K562 (cell line): ENCODE measurements around the gene TACC3. TPM values are rescaled to one million over a fixed set of nuclear protein-coding genes. Genes with fewer than 3 reads are reported as not detected.

Experiments
- CBFA2T3 ChIP-seq: fragments of 450-650 bp; IDR thresholded peaks from 2 replicates; pipeline ENCODE4 v1.6.1; 2017
- EWSR1 ChIP-seq: fragments of 450-650 bp; IDR thresholded peaks from 2 replicates; pipeline ENCODE4 v1.6.1; 2018; ENCODE audit warnings: borderline replicate concordance, mild to moderate bottlenecking, low read depth, moderate library complexity; ENCODE audit not compliant: partially characterized antibody
- HOXB6 ChIP-seq: fragments of 250-450 bp; sonication (Bioruptor Pico); IDR thresholded peaks from 2 replicates; pipeline ENCODE4 v1.5.1; 2022; ENCODE audit warnings: mild to moderate bottlenecking, borderline replicate concordance
- KLF16 ChIP-seq: IDR thresholded peaks from 2 replicates; pipeline ENCODE4 v1.6.1; 2016; ENCODE audit warnings: antibody characterized with exemption
- MTA2 ChIP-seq: fragments of 450-650 bp; IDR thresholded peaks from 2 replicates; pipeline ENCODE4 v1.6.1; 2016; ENCODE audit warnings: low read depth
- MYBL2 ChIP-seq, 2 experiments: fragments of 450-650 bp in 1 of 2; sonication (generic) in 1 of 2; formaldehyde crosslinking in 1 of 2; IDR thresholded peaks; 2 replicates each; pipeline versions ENCODE4 v1.6.1 to v1.8.1; 2017 to 2022; ENCODE audit warnings: borderline replicate concordance in 1 of 2, inconsistent platforms in 1 of 2, low read depth in 1 of 2, mild to moderate bottlenecking in 1 of 2, missing genetic modification reagents in 1 of 2, moderate library complexity in 1 of 2
- NEUROD1 ChIP-seq: fragments of 150-350 bp; IDR thresholded peaks from 2 replicates; pipeline ENCODE4 v1.6.1; 2014; ENCODE audit warnings: borderline replicate concordance, low read length, low read depth; ENCODE audit not compliant: partially characterized antibody
- NFE2 ChIP-seq: IDR thresholded peaks from 2 replicates; pipeline ENCODE4 v1.6.1; 2014; ENCODE audit warnings: antibody characterized with exemption, low read depth
- NR2C2 ChIP-seq, 2 experiments: fragments of 200-800 bp in 1 of 2; sonication (Bioruptor generic) in 1 of 2; sonication (generic) in 1 of 2; formaldehyde crosslinking in 1 of 2; IDR thresholded peaks; 2 replicates each; pipeline versions ENCODE4 v1.6.1 to v1.8.0; 2016 to 2022; ENCODE audit warnings: mild to moderate bottlenecking in 1 of 2, missing compliant biosample characterization in 1 of 2, missing genetic modification characterization in 1 of 2, missing genetic modification reagents in 1 of 2
- PHF21A ChIP-seq: fragments of 450-650 bp; IDR thresholded peaks from 2 replicates; pipeline ENCODE4 v1.6.1; 2017; ENCODE audit warnings: low read depth, borderline replicate concordance
- PPARD ChIP-seq: fragments of 250-450 bp; sonication (Bioruptor Pico); IDR thresholded peaks from 2 replicates; pipeline ENCODE4 v1.8.0; 2022; ENCODE audit warnings: inconsistent platforms, mild to moderate bottlenecking, moderate library complexity
- RBM39 ChIP-seq: fragments of 200-400 bp; formaldehyde crosslinking; optimal IDR thresholded peaks from 2 replicates; pipeline ENCODE3; 2018; ENCODE audit warnings: low read depth, low read length
- SAFB2 ChIP-seq: fragments of 200-400 bp; formaldehyde crosslinking; IDR thresholded peaks from 2 replicates; pipeline ENCODE4 v1.6.1; 2018; ENCODE audit warnings: borderline replicate concordance, low read length, low read depth, moderate library complexity; ENCODE audit not compliant: severe bottlenecking
- TGIF2 ChIP-seq: sonication (generic); formaldehyde crosslinking; IDR thresholded peaks from 2 replicates; pipeline ENCODE4 v1.8.1; 2022; ENCODE audit warnings: mild to moderate bottlenecking, missing genetic modification reagents, moderate library complexity
- ZC3H11A ChIP-seq: IDR thresholded peaks from 2 replicates; pipeline ENCODE4 v1.6.1; 2012; ENCODE audit warnings: low read depth, low read length, improper control_type of control experiment
- ZNF41 ChIP-seq: fragments of 250-450 bp; sonication (Bioruptor Pico); conservative IDR thresholded peaks from 2 replicates; pipeline ENCODE4 v1.4.0; 2020; ENCODE audit warnings: mild to moderate bottlenecking
- ZNF589 ChIP-seq: fragments of 200-800 bp; sonication (Bioruptor generic); IDR thresholded peaks from 2 replicates; pipeline ENCODE4 v1.6.1; 2016; ENCODE audit warnings: low read depth, missing genetic modification characterization, missing compliant biosample characterization
- ZNF668 ChIP-seq: fragments of 250-450 bp; sonication (Bioruptor Pico); IDR thresholded peaks from 2 replicates; pipeline ENCODE4 v1.8.0; 2022; ENCODE audit warnings: mild to moderate bottlenecking, inconsistent platforms
- ZNF79 ChIP-seq: fragments of 250-450 bp; sonication (Bioruptor Pico); IDR thresholded peaks from 2 replicates; pipeline ENCODE4 v1.4.0; 2020; ENCODE audit warnings: low read depth, mild to moderate bottlenecking, moderate library complexity
- polyA plus RNA-seq, 8 experiments: library from polyadenylated mRNA; depleted of rRNA in 4 of 8; stranded (reverse) in 5 of 8; unstranded in 3 of 8; fragments of >200 nt; fragmentation: Nextera tagmentation in 2 of 8; fragmentation: Illumina TruSeq in 1 of 8; extraction: Ambion mirVana in 2 of 8; extraction: Trizol in 1 of 8; gene quantifications; 2 replicates each; pipeline versions ENCODE4 v1.2.1 to v1.2.3, GENCODE V29; 2011 to 2014; ENCODE audit warnings: inconsistent platforms in 1 of 8, missing spikeins in 1 of 8
- total RNA-seq, 7 experiments: library from RNA; depleted of rRNA in 6 of 7; stranded (reverse); fragments of >200 nt in 6 of 7; fragmentation: Illumina TruSeq in 2 of 7; extraction: Trizol in 2 of 7; gene quantifications; 2 replicates each; pipeline versions ENCODE4 v1.2.1 to v1.2.3, GENCODE V29; 2011 to 2021; ENCODE audit warnings: low replicate concordance in 1 of 7
- TF ChIP-seq, protein P1 (sequence below): fragments of 450-650 bp; IDR thresholded peaks from 2 replicates; pipeline ENCODE4 v1.6.1; 2016; ENCODE audit warnings: borderline replicate concordance
- TF ChIP-seq, protein P2 (sequence below): fragments of 250-450 bp; sonication (Bioruptor Pico); IDR thresholded peaks from 2 replicates; pipeline ENCODE4 v1.6.1; 2021; ENCODE audit warnings: mild to moderate bottlenecking
- TF ChIP-seq, protein P3 (sequence below): fragments of 150-350 bp; IDR thresholded peaks from 2 replicates; pipeline ENCODE4 v1.6.1; 2014; ENCODE audit warnings: low read depth, mild to moderate bottlenecking, low read length, borderline replicate concordance

Gene TACC3
- total and polyA plus RNA-seq, 9 of the 15 experiments (the other 6 are each of a cell fraction or from before 2014, with no cell fraction given) = 1.9 to 122 (median 55.6) TPM

DNA sequence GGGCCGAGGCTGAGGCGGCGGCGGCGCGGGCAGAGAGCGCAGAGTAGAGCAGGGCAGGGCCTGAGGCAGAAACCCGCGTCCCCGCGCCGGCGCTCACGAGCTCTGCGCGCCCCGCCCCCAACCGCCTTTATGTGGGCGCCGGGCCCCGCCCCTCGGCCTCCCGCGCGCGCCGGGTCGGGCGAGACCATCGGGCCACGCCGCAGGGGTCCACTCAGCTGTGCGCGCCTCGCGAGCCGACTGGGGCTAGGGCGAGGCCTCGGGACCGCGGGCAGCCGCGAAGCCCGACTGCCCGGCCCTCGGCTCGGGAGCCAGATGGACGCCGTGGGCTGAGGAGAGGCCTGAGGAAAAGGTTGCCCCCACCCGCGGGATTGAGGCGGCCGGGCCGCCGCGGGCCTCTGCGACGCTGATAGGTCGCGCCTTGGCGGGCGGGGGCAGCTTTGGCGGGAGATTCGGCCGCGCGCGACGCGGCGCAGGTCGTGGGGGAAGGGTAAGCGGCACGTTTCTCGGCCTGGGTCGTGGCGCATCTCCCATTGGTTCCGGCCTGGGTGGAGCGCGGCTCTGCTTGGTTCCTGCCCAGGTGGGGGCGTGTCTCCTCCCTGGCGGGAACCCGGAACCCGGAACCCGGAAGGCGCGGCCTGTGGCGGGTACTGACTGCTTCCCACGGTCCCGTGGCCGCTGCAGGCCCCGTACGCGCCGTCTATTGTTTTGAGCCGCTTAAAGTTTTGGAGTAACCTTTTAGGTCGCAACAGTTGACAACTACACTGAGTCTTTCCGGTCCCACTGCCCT lies 8.9 kb upstream of the TACC3 start, which contains the start of gene SLBP (continued):
- no peak for TF ChIP-seq RBM39
- peak; percentile 95 for TF ChIP-seq TGIF2
- TF ChIP-seq, protein P1, sequence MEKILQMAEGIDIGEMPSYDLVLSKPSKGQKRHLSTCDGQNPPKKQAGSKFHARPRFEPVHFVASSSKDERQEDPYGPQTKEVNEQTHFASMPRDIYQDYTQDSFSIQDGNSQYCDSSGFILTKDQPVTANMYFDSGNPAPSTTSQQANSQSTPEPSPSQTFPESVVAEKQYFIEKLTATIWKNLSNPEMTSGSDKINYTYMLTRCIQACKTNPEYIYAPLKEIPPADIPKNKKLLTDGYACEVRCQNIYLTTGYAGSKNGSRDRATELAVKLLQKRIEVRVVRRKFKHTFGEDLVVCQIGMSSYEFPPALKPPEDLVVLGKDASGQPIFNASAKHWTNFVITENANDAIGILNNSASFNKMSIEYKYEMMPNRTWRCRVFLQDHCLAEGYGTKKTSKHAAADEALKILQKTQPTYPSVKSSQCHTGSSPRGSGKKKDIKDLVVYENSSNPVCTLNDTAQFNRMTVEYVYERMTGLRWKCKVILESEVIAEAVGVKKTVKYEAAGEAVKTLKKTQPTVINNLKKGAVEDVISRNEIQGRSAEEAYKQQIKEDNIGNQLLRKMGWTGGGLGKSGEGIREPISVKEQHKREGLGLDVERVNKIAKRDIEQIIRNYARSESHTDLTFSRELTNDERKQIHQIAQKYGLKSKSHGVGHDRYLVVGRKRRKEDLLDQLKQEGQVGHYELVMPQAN = peak; percentile 98
- TF ChIP-seq, protein P2, sequence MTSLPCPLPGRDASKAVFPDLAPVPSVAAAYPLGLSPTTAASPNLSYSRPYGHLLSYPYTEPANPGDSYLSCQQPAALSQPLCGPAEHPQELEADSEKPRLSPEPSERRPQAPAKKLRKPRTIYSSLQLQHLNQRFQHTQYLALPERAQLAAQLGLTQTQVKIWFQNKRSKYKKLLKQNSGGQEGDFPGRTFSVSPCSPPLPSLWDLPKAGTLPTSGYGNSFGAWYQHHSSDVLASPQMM (CRISPR knock-in tag) = no peak
- TF ChIP-seq SAFB2 = no peak
- no peak for TF ChIP-seq ZNF79 (CRISPR knock-in tag)
- TF ChIP-seq ZC3H11A = no peak
- no peak for TF ChIP-seq EWSR1
- no peak for TF ChIP-seq ZNF668
- TF ChIP-seq NFE2 = no peak
- TF ChIP-seq, protein P3, sequence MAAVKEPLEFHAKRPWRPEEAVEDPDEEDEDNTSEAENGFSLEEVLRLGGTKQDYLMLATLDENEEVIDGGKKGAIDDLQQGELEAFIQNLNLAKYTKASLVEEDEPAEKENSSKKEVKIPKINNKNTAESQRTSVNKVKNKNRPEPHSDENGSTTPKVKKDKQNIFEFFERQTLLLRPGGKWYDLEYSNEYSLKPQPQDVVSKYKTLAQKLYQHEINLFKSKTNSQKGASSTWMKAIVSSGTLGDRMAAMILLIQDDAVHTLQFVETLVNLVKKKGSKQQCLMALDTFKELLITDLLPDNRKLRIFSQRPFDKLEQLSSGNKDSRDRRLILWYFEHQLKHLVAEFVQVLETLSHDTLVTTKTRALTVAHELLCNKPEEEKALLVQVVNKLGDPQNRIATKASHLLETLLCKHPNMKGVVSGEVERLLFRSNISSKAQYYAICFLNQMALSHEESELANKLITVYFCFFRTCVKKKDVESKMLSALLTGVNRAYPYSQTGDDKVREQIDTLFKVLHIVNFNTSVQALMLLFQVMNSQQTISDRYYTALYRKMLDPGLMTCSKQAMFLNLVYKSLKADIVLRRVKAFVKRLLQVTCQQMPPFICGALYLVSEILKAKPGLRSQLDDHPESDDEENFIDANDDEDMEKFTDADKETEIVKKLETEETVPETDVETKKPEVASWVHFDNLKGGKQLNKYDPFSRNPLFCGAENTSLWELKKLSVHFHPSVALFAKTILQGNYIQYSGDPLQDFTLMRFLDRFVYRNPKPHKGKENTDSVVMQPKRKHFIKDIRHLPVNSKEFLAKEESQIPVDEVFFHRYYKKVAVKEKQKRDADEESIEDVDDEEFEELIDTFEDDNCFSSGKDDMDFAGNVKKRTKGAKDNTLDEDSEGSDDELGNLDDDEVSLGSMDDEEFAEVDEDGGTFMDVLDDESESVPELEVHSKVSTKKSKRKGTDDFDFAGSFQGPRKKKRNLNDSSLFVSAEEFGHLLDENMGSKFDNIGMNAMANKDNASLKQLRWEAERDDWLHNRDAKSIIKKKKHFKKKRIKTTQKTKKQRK = no peak
- no peak for TF ChIP-seq HOXB6 (CRISPR knock-in tag)
- no peak; the same call in 1 of the 2 replicates for TF ChIP-seq MYBL2 (IDR thresholded peaks at IDR 0.05; ENCODE audit: low read depth)
- TF ChIP-seq MYBL2 (CRISPR knock-in tag; IDR thresholded peaks at IDR 0.05; ENCODE audit: borderline replicate concordance) = no peak
- peak; percentile 46 for TF ChIP-seq NEUROD1
- no peak for TF ChIP-seq PPARD (CRISPR knock-in tag)
- TF ChIP-seq PHF21A = peak; percentile 54; the same call in 1 of the 2 replicates
- no peak for TF ChIP-seq CBFA2T3
- no peak for TF ChIP-seq MTA2
- TF ChIP-seq ZNF41 = no peak
- 0 out of 2 replicates have a peak, but pooled peaks have one; percentile 26 for TF ChIP-seq ZNF589 (CRISPR knock-in tag)
- peak; percentile 22; the same call in 1 of the 2 replicates for TF ChIP-seq KLF16
- peak; percentile 85 for TF ChIP-seq NR2C2 (CRISPR knock-in tag; IDR thresholded peaks at IDR 0.05)
- peak; percentile 88 for TF ChIP-seq NR2C2 (tag; IDR thresholded peaks at IDR 0.05)
